SK-N-SH treated with all-trans-retinoic acid at 6 μM for 48 hours (cell line): ENCODE results near the gene MID1.

Source experiments
- ATAC-seq: fragments of 200-7000 bp; cut with Tn5 transposase; 3 replicates; pipeline ENCODE4 v1.9.1; 2020; ENCODE audit warnings: mild to moderate bottlenecking, moderate library complexity
- ARNTL ChIP-seq: fragments of 450-650 bp; formaldehyde crosslinking; IDR thresholded peaks from 2 replicates; pipeline ENCODE4 v1.5.0; 2020; ENCODE audit warnings: low read depth, mild to moderate bottlenecking, moderate library complexity, borderline replicate concordance
- BACH2 ChIP-seq: fragments of 250-450 bp; sonication (Bioruptor Pico); IDR thresholded peaks from 2 replicates; pipeline ENCODE4 v1.9.0; 2021; ENCODE audit warnings: mild to moderate bottlenecking, borderline replicate concordance
- CSDC2 ChIP-seq: fragments of 250-450 bp; sonication (Bioruptor Pico); IDR thresholded peaks from 2 replicates; pipeline ENCODE4 v1.5.0; 2020; ENCODE audit warnings: mild to moderate bottlenecking, moderate library complexity
- ESRRG ChIP-seq: fragments of 250-450 bp; sonication (Bioruptor Pico); IDR thresholded peaks from 2 replicates; pipeline ENCODE4 v1.6.1; 2021; ENCODE audit warnings: mild to moderate bottlenecking
- GLIS3 ChIP-seq: fragments of 250-450 bp; sonication (Bioruptor Pico); IDR thresholded peaks from 2 replicates; pipeline ENCODE4 v1.5.0; 2020; ENCODE audit warnings: mild to moderate bottlenecking, moderate library complexity
- ISL1 ChIP-seq: fragments of 250-450 bp; sonication (Bioruptor Pico); IDR thresholded peaks from 2 replicates; pipeline ENCODE4 v2.1.2; 2022; ENCODE audit warnings: mild to moderate bottlenecking, moderate library complexity
- OSR1 ChIP-seq: fragments of 250-450 bp; sonication (Bioruptor Pico); IDR thresholded peaks from 2 replicates; pipeline ENCODE4 v1.8.0; 2022; ENCODE audit warnings: moderate library complexity, mild to moderate bottlenecking, inconsistent platforms
- PPARA ChIP-seq: fragments of 250-450 bp; sonication (Bioruptor Pico); IDR thresholded peaks from 2 replicates; pipeline ENCODE4 v1.5.0; 2020; ENCODE audit warnings: mild to moderate bottlenecking, borderline replicate concordance
- RARB ChIP-seq: fragments of 250-450 bp; sonication (Bioruptor Pico); IDR thresholded peaks from 2 replicates; pipeline ENCODE4 v1.8.0; 2021; ENCODE audit warnings: mild to moderate bottlenecking, moderate library complexity
- SNAI2 ChIP-seq: fragments of 250-450 bp; sonication (Bioruptor Pico); IDR thresholded peaks from 2 replicates; pipeline ENCODE4 v1.5.0; 2020; ENCODE audit warnings: mild to moderate bottlenecking, moderate library complexity
- TCF4 ChIP-seq: fragments of 250-450 bp; sonication (Bioruptor Pico); IDR thresholded peaks from 2 replicates; pipeline ENCODE4 v1.8.0; 2021; ENCODE audit warnings: mild to moderate bottlenecking, moderate library complexity, borderline replicate concordance
- TOX ChIP-seq: fragments of 250-450 bp; sonication (Bioruptor Pico); IDR thresholded peaks from 2 replicates; pipeline ENCODE4 v1.8.0; 2021; ENCODE audit warnings: mild to moderate bottlenecking, moderate library complexity, borderline replicate concordance
- ZC3H10 ChIP-seq: fragments of 250-450 bp; sonication (Bioruptor Pico); IDR thresholded peaks from 2 replicates; pipeline ENCODE4 v1.5.1; 2021; ENCODE audit warnings: mild to moderate bottlenecking, moderate library complexity
- ZFP30 ChIP-seq: fragments of 450-650 bp; formaldehyde crosslinking; IDR thresholded peaks from 2 replicates; pipeline ENCODE4 v1.5.0; 2022; ENCODE audit warnings: mild to moderate bottlenecking, moderate library complexity
- ZNF565 ChIP-seq: fragments of 450-650 bp; formaldehyde crosslinking; conservative IDR thresholded peaks from 2 replicates; pipeline ENCODE4 v1.5.0; 2020; ENCODE audit warnings: low read depth, mild to moderate bottlenecking, moderate library complexity
- ZNF70 ChIP-seq: fragments of 450-650 bp; formaldehyde crosslinking; IDR thresholded peaks from 2 replicates; pipeline ENCODE4 v1.5.0; 2020; ENCODE audit warnings: mild to moderate bottlenecking, moderate library complexity
- ZNF8 ChIP-seq: fragments of 450-650 bp; formaldehyde crosslinking; IDR thresholded peaks from 2 replicates; pipeline ENCODE4 v1.5.0; 2020; ENCODE audit warnings: mild to moderate bottlenecking, moderate library complexity
- TF ChIP-seq, protein P1 (sequence below): fragments of 250-450 bp; sonication (Bioruptor Pico); IDR thresholded peaks from 2 replicates; pipeline ENCODE4 v1.8.0; 2021; ENCODE audit warnings: low read depth, mild to moderate bottlenecking, moderate library complexity, borderline replicate concordance
- TF ChIP-seq, protein P2 (sequence below): fragments of 250-450 bp; sonication (Bioruptor Pico); IDR thresholded peaks from 2 replicates; pipeline ENCODE4 v1.8.0; 2020; ENCODE audit warnings: mild to moderate bottlenecking, moderate library complexity, borderline replicate concordance
- TF ChIP-seq, protein P3 (sequence below): fragments of 250-450 bp; sonication (Bioruptor Pico); IDR thresholded peaks from 2 replicates; pipeline ENCODE4 v1.5.1; 2020; ENCODE audit warnings: low read depth, mild to moderate bottlenecking, moderate library complexity
- TF ChIP-seq, protein P4 (sequence below): fragments of 250-450 bp; sonication (Bioruptor Pico); IDR thresholded peaks from 2 replicates; pipeline ENCODE4 v1.5.0; 2020; ENCODE audit warnings: mild to moderate bottlenecking, moderate library complexity
- TF ChIP-seq, protein P5 (sequence below): fragments of 250-450 bp; sonication (Bioruptor Pico); IDR thresholded peaks from 2 replicates; pipeline ENCODE4 v1.5.1; 2021; ENCODE audit warnings: mild to moderate bottlenecking, moderate library complexity

The MID1 gene

DNA sequence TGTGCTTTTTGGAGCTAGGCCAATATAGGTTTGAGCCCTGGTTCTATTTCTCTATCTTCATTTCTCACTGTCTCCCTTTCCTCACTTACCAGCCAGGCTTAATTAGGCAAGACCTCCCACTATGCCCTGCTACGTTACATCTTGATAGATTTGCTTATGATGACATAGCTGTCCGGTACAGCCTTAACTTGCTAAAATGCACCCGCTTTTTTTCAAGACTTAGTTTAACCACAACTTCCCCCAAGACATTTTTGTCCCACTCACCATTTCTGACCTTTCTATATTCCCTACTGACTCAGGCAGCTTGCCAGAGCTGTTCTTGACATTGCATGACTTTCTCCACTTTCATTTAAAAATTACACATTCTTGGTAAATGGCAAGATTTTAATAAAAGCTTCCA is 152.6 kb downstream of the MID1 start:
- no peak for ATAC-seq

DNA sequence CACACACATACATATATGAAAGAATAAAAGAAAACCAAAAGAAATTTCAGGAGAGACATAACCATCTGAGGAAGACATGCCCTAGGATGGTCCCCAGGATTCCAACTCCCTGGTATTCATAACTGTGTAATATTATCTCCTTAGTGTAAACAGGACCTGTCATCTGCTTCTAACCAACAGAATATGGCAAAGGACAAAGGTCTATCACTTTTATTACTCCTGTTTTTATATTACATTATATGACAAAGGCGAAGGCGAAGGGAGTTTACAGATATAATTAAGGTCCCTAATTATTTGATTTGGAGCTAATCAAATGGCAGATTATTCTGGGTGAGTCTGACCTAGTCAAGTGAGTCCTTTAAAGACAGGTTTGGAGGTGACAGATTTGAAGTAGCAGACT is 155.1 kb downstream of the MID1 start:
- ATAC-seq: no peak
- TF ChIP-seq, protein P1, sequence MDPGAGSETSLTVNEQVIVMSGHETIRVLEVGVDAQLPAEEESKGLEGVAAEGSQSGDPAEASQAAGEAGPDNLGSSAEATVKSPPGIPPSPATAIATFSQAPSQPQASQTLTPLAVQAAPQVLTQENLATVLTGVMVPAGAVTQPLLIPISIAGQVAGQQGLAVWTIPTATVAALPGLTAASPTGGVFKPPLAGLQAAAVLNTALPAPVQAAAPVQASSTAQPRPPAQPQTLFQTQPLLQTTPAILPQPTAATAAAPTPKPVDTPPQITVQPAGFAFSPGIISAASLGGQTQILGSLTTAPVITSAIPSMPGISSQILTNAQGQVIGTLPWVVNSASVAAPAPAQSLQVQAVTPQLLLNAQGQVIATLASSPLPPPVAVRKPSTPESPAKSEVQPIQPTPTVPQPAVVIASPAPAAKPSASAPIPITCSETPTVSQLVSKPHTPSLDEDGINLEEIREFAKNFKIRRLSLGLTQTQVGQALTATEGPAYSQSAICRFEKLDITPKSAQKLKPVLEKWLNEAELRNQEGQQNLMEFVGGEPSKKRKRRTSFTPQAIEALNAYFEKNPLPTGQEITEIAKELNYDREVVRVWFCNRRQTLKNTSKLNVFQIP (CRISPR knock-in tag): no peak
- TF ChIP-seq PPARA (CRISPR knock-in tag) (no peak), ZNF565 (CRISPR knock-in tag) (no peak), ZNF8 (CRISPR knock-in tag) (no peak), RARB (CRISPR knock-in tag) (no peak), ZFP30 (CRISPR knock-in tag) (no peak), ARNTL (CRISPR knock-in tag) (no peak), GLIS3 (CRISPR knock-in tag) (no peak), TCF4 (CRISPR knock-in tag) (no peak), ISL1 (CRISPR knock-in tag) (no peak), ESRRG (CRISPR knock-in tag) (no peak), CSDC2 (CRISPR knock-in tag) (no peak), SNAI2 (CRISPR knock-in tag) (no peak)
- TF ChIP-seq, protein P2, sequence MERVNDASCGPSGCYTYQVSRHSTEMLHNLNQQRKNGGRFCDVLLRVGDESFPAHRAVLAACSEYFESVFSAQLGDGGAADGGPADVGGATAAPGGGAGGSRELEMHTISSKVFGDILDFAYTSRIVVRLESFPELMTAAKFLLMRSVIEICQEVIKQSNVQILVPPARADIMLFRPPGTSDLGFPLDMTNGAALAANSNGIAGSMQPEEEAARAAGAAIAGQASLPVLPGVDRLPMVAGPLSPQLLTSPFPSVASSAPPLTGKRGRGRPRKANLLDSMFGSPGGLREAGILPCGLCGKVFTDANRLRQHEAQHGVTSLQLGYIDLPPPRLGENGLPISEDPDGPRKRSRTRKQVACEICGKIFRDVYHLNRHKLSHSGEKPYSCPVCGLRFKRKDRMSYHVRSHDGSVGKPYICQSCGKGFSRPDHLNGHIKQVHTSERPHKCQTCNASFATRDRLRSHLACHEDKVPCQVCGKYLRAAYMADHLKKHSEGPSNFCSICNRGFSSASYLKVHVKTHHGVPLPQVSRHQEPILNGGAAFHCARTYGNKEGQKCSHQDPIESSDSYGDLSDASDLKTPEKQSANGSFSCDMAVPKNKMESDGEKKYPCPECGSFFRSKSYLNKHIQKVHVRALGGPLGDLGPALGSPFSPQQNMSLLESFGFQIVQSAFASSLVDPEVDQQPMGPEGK (CRISPR knock-in tag): no peak
- TF ChIP-seq, protein P3, sequence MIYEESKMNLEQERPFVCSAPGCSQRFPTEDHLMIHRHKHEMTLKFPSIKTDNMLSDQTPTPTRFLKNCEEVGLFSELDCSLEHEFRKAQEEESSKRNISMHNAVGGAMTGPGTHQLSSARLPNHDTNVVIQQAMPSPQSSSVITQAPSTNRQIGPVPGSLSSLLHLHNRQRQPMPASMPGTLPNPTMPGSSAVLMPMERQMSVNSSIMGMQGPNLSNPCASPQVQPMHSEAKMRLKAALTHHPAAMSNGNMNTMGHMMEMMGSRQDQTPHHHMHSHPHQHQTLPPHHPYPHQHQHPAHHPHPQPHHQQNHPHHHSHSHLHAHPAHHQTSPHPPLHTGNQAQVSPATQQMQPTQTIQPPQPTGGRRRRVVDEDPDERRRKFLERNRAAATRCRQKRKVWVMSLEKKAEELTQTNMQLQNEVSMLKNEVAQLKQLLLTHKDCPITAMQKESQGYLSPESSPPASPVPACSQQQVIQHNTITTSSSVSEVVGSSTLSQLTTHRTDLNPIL: no peak

More for the DNA sequence above, 152.6 kb downstream of the MID1 start:
- TF ChIP-seq SNAI2 (CRISPR knock-in tag) (no peak), ZFP30 (CRISPR knock-in tag) (no peak), ISL1 (CRISPR knock-in tag) (no peak), ZC3H10 (no peak), ZNF70 (no peak), CSDC2 (CRISPR knock-in tag) (no peak), TOX (CRISPR knock-in tag) (no peak), OSR1 (no peak), BACH2 (CRISPR knock-in tag) (no peak), PPARA (CRISPR knock-in tag) (no peak)
- TF ChIP-seq, protein P4, sequence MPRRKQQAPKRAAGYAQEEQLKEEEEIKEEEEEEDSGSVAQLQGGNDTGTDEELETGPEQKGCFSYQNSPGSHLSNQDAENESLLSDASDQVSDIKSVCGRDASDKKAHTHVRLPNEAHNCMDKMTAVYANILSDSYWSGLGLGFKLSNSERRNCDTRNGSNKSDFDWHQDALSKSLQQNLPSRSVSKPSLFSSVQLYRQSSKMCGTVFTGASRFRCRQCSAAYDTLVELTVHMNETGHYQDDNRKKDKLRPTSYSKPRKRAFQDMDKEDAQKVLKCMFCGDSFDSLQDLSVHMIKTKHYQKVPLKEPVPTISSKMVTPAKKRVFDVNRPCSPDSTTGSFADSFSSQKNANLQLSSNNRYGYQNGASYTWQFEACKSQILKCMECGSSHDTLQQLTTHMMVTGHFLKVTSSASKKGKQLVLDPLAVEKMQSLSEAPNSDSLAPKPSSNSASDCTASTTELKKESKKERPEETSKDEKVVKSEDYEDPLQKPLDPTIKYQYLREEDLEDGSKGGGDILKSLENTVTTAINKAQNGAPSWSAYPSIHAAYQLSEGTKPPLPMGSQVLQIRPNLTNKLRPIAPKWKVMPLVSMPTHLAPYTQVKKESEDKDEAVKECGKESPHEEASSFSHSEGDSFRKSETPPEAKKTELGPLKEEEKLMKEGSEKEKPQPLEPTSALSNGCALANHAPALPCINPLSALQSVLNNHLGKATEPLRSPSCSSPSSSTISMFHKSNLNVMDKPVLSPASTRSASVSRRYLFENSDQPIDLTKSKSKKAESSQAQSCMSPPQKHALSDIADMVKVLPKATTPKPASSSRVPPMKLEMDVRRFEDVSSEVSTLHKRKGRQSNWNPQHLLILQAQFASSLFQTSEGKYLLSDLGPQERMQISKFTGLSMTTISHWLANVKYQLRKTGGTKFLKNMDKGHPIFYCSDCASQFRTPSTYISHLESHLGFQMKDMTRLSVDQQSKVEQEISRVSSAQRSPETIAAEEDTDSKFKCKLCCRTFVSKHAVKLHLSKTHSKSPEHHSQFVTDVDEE: no peak
- TF ChIP-seq, protein P2 (CRISPR knock-in tag): no peak
- TF ChIP-seq, protein P1 (CRISPR knock-in tag): no peak
- TF ChIP-seq, protein P5, sequence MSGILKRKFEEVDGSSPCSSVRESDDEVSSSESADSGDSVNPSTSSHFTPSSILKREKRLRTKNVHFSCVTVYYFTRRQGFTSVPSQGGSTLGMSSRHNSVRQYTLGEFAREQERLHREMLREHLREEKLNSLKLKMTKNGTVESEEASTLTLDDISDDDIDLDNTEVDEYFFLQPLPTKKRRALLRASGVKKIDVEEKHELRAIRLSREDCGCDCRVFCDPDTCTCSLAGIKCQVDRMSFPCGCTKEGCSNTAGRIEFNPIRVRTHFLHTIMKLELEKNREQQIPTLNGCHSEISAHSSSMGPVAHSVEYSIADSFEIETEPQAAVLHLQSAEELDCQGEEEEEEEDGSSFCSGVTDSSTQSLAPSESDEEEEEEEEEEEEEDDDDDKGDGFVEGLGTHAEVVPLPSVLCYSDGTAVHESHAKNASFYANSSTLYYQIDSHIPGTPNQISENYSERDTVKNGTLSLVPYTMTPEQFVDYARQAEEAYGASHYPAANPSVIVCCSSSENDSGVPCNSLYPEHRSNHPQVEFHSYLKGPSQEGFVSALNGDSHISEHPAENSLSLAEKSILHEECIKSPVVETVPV (CRISPR knock-in tag): no peak
